Gastrocnemius medialis (tissue), 4 donors: Measurements from ENCODE around the gene DIAPH3. TPM values are rescaled to one million over a fixed set of nuclear protein-coding genes. Genes with fewer than 3 reads are reported as not detected.

Experiments
- ATAC-seq, 2 donors: fragments of 150-250 bp; one replicate each; pipeline ENCODE4 v1.9.1; 2016
- DNase-seq, 2 donors: peaks; one replicate each; pipeline ENCODE4 v3.0.0-alpha.2; 2019
- H3K27ac ChIP-seq, 4 donors: fragments of 200-600 bp; sonication (generic); 1 replicate in 1 of 4; 2 replicates in 3 of 4; pipeline ENCODE4 v1.5.1; 2016 to 2018; ENCODE audit warnings: mild to moderate bottlenecking in 2 of 4, moderate library complexity in 1 of 4
- H3K27me3 ChIP-seq, 3 donors: fragments of 200-600 bp; sonication (generic) in 2 of 3; 1 replicate in 1 of 3; 2 replicates in 2 of 3; pipeline versions ENCODE4 v1.5.1 to v1.6.0; 2016 to 2019; ENCODE audit warnings: mild to moderate bottlenecking in 1 of 3, moderate library complexity in 1 of 3
- H3K36me3 ChIP-seq, 2 donors: fragments of 200-600 bp; sonication (generic) in 1 of 2; one replicate each; pipeline ENCODE4 v1.5.1; 2017 to 2018
- H3K4me1 ChIP-seq, 2 donors: fragments of 200-600 bp; sonication (generic) in 1 of 2; one replicate each; pipeline ENCODE4 v1.5.1; 2016 to 2017; ENCODE audit warnings: mild to moderate bottlenecking in 2 of 2
- H3K4me3 ChIP-seq, 4 donors: fragments of 200-600 bp; sonication (generic) in 3 of 4; 1 replicate in 1 of 4; 2 replicates in 3 of 4; pipeline ENCODE4 v1.5.1; 2016 to 2019; ENCODE audit warnings: mild to moderate bottlenecking in 2 of 4
- H3K9me3 ChIP-seq, 3 donors: fragments of 200-600 bp; sonication (generic) in 2 of 3; 1 replicate in 1 of 3; 2 replicates in 2 of 3; pipeline ENCODE4 v1.5.1; 2016 to 2019
- POLR2A ChIP-seq, 2 donors: fragments of 450-650 bp; IDR thresholded peaks; one replicate each; pipeline ENCODE4 v1.6.1; 2017; ENCODE audit warnings: antibody characterized with exemption in 2 of 2, mild to moderate bottlenecking in 2 of 2, moderate library complexity in 2 of 2
- in situ Hi-C, 4 donors: fragments of 200-750 bp; cut with MboI; loops; one replicate each; pipeline versions ENCODE4 v1.15.0 to v1.8.0; 2017; ENCODE audit warnings: low sequenced_read_pairs in 4 of 4
- intact Hi-C: fragments of 100-400 bp; cut with DNase I; formaldehyde crosslinking; loops from one replicate; pipeline ENCODE4 v1.15.1; 2023; ENCODE audit warnings: low total_unique reads
- total RNA-seq, 4 donors: library from RNA; depleted of rRNA; stranded (reverse); fragments of >200 nt; gene quantifications; one replicate each; pipeline versions ENCODE4 v1.1.0 to v1.2.3, GENCODE V29; 2016
- TF ChIP-seq, protein P1 (sequence below), 5 experiments: fragments of 450-650 bp in 3 of 5; fragments of 200-600 bp in 2 of 5; sonication (generic) in 2 of 5; IDR thresholded peaks in 4 of 5; conservative IDR thresholded peaks in 1 of 5; 1 replicate in 4 of 5; 2 replicates in 1 of 5; pipeline ENCODE4 v1.5.1; 2016 to 2019; ENCODE audit warnings: antibody characterized with exemption in 5 of 5, mild to moderate bottlenecking in 3 of 5, moderate library complexity in 3 of 5

DIAPH3 gene
- total RNA-seq, 4 donors from 2014 or later, result 0.13 TPM; not detected in 3

GRCh38 chr13:59755632-59756290 is 408.0 kb downstream of the DIAPH3 start:
- no peak overlapping the region for H3K27ac ChIP-seq
- H3K4me1 ChIP-seq, result no peaks in the 10 kb centered on the region
- no peak for TF ChIP-seq POLR2A (IDR thresholded peaks at IDR 0.05)
- TF ChIP-seq, protein P1, sequence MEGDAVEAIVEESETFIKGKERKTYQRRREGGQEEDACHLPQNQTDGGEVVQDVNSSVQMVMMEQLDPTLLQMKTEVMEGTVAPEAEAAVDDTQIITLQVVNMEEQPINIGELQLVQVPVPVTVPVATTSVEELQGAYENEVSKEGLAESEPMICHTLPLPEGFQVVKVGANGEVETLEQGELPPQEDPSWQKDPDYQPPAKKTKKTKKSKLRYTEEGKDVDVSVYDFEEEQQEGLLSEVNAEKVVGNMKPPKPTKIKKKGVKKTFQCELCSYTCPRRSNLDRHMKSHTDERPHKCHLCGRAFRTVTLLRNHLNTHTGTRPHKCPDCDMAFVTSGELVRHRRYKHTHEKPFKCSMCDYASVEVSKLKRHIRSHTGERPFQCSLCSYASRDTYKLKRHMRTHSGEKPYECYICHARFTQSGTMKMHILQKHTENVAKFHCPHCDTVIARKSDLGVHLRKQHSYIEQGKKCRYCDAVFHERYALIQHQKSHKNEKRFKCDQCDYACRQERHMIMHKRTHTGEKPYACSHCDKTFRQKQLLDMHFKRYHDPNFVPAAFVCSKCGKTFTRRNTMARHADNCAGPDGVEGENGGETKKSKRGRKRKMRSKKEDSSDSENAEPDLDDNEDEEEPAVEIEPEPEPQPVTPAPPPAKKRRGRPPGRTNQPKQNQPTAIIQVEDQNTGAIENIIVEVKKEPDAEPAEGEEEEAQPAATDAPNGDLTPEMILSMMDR (IDR thresholded peaks at IDR 0.05 in 4 of 5, conservative IDR thresholded peaks at IDR 0.05 in 1 of 5), result no peak
- intact Hi-C loops, result no loop called here
- no peaks in the 10 kb centered on the region for H3K36me3 ChIP-seq
- H3K4me3 ChIP-seq, result no peak overlapping the region
- no peak for ATAC-seq
- in situ Hi-C loops, result no loop called here
- DNase-seq, result no peak
- no peaks in the 10 kb centered on the region for H3K27me3 ChIP-seq
- H3K9me3 ChIP-seq, result no peaks in the 10 kb centered on the region

DNA sequence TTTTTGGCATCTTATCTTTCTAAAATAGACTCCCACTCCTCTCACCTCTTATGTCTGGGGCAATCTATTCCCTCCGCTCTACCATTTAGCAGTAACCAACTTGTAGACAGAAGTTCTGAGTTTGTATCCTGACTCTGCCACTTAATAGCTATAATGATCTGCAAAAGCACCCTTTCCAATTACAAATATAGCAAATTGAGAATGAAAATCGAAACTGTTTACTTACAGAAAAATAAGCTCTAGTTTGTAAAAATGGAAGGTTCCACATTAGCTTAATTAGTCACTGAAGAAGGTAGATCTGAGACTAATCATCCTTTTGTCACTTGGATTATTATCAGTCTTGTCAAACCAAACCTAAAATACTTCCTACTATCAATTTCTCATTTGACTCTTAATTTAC is 409.3 kb downstream of the DIAPH3 start:
- no peak overlapping the region for H3K27ac ChIP-seq
- ATAC-seq, result no peak
- no peak overlapping the region for H3K4me3 ChIP-seq
- no peaks in the 10 kb centered on the region for H3K4me1 ChIP-seq
- no peaks in the 10 kb centered on the region for H3K9me3 ChIP-seq
- H3K36me3 ChIP-seq, result no peaks in the 10 kb centered on the region
- TF ChIP-seq, protein P1 (IDR thresholded peaks at IDR 0.05 in 4 of 5, conservative IDR thresholded peaks at IDR 0.05 in 1 of 5), result no peak
- no peak for TF ChIP-seq POLR2A (IDR thresholded peaks at IDR 0.05)
- in situ Hi-C loops (no loop called here), intact Hi-C loops (no loop called here)
- no peak for DNase-seq
- H3K27me3 ChIP-seq, result no peaks in the 10 kb centered on the region

DNA sequence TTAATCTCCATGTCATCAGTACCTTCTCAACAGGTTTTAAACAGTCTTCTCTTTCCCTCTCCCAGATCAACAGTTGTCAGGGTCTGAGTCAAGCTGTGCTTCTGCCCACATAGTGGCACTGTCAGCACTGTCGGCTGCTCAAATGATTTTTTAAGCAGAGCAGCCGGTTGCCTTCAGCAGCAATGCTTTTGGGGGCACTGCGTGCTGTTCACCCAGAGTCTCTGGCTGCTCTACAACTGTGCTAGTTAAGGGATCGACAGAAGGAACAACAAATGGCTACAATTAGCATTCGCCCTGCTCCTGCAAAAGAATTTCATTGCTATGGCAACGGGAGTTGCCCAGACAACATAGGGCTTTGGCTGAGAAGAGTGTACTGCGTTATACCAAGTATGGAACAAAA is 412.9 kb downstream of the DIAPH3 start:
- intact Hi-C loops (no loop called here), in situ Hi-C loops (no loop called here)
- DNase-seq (no peak), ATAC-seq (no peak)
- no peak overlapping the region for H3K4me3 ChIP-seq
- no peak for TF ChIP-seq POLR2A (IDR thresholded peaks at IDR 0.05)
- TF ChIP-seq, protein P1 (IDR thresholded peaks at IDR 0.05 in 4 of 5, conservative IDR thresholded peaks at IDR 0.05 in 1 of 5), result no peak
- H3K36me3 ChIP-seq, result no peaks in the 10 kb centered on the region
- no peak overlapping the region for H3K27ac ChIP-seq
- no peaks in the 10 kb centered on the region for H3K27me3 ChIP-seq
- no peaks in the 10 kb centered on the region for H3K9me3 ChIP-seq
- H3K4me1 ChIP-seq, result no peaks in the 10 kb centered on the region

GRCh38 chr13:59748046-59748445 is 415.7 kb downstream of the DIAPH3 start:
- H3K4me3 ChIP-seq, result no peak overlapping the region
- intact Hi-C loops (no loop called here), in situ Hi-C loops (no loop called here)
- H3K27ac ChIP-seq, result no peak overlapping the region
- DNase-seq (no peak), ATAC-seq (no peak)
- no peaks in the 10 kb centered on the region for H3K36me3 ChIP-seq
- H3K9me3 ChIP-seq, result no peaks in the 10 kb centered on the region
- no peak for TF ChIP-seq POLR2A (IDR thresholded peaks at IDR 0.05)
- TF ChIP-seq, protein P1 (IDR thresholded peaks at IDR 0.05 in 4 of 5, conservative IDR thresholded peaks at IDR 0.05 in 1 of 5), result no peak
- H3K27me3 ChIP-seq, result no peaks in the 10 kb centered on the region
- no peaks in the 10 kb centered on the region for H3K4me1 ChIP-seq

DNA sequence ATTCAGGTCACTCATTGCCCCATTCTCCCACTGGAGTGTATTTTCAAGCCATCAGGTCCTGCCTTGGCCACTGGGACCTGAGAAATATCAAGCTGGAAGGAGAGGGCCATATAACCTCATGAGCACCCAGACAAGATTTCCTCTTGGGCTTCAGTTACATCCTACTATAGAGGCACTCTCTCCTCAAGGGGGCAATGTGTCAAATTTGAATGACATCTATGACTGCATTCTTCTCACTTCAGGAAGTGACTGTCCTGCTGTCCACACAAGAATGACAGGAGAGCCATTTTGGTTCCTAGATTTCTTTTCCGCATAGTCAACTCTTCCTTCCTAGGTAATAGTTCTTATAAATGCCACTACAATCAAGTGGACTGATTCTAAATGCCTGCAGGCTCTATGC is 416.2 kb downstream of the DIAPH3 start:
- in situ Hi-C loops (no loop called here), intact Hi-C loops (no loop called here)
- no peaks in the 10 kb centered on the region for H3K27me3 ChIP-seq
- H3K4me1 ChIP-seq, result no peaks in the 10 kb centered on the region
- no peak for TF ChIP-seq POLR2A (IDR thresholded peaks at IDR 0.05)
- TF ChIP-seq, protein P1 (IDR thresholded peaks at IDR 0.05 in 4 of 5, conservative IDR thresholded peaks at IDR 0.05 in 1 of 5), result no peak
- H3K27ac ChIP-seq, result no peak overlapping the region
- ATAC-seq (no peak), DNase-seq (no peak)
- no peaks in the 10 kb centered on the region for H3K36me3 ChIP-seq
- H3K9me3 ChIP-seq, result no peaks in the 10 kb centered on the region
- no peak overlapping the region for H3K4me3 ChIP-seq
